ENCODE data around the gene UTP20.
"Not testable (repeated sequence)": the region's sequence is repeated elsewhere in the genome, so short reads cannot be mapped to it uniquely, and the experiment has no call there.

The UTP20 gene

DNA sequence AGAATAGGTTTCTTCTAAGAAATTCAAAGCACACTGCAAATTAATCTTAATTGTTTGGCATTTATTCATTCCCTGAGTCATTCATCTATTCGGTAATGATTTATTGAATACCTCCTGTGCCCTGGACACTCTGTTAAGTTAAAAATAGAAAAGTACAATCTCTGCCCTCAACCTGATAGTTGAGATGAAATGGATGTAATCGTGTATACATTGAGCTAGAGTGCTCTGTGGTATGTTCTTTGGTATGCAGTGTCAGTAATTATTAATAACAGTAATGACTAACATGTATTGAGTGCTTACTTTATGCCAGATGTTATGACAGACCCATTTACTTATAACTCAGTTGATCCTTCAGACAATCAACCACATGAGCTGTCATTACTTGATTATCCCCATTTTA is 47.6 kb downstream of the UTP20 start:
- DNase-seq (ENCODE audit: low spot score) = no peak

DNA sequence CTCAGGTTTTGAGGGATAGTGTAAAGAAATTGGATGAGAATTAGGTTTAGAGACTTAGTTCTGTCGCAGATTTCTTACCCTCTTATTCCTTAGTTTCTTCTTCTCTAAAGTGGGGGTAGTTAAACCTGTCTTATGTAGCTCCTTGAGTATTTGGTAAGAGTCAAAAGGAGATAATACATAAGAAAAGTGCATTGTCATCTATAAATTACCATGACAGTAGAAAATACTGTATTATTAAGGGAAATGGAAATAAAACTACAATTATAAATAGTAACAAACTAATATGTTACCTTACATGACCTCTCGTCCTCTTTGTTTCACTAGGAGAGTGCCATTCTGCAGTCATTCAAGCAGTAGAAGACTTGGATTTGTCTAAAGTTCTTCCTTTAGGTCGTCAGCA is 49.0 kb downstream of the UTP20 start:
- DNase-seq (ENCODE audit: low spot score) = no peak

DNA sequence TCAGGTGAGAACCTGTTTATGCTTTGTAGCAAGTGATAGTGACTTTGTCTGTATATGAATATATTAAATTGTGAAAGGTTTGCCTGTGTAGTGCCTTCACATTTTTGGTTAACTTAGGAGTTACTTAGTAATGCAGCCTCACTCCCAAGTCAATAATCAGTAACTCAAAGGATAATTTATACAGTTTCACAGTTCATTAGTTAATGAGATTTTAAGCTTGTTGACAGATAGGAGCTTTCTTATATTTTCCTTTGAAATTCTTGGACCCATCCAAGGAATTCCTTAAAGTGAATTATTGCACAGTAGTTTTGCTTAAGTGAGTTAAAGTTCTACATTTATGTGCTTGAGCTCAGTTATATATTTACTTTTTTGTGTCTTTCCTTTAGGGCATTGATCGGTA is 50.7 kb downstream of the UTP20 start:
- DNase-seq (ENCODE audit: low spot score) = no peak

DNA sequence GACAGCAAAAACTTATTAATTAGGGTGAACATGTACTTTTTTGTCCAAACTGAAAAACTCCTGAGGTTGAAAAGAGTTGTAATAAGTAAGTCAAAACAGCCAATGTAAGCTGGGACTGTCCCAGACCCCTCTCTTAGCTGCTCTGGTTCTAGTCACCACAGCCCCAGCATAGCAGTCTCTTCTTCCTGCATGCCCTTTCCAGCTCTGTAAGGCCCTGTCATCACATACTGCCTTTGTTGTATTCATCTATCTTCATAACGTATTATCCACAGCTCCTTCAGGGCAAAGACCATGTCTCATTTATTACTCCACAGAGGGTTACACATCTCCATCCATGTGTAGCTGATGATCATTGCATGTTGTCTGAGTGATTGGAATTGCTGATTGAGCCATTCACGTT is 56.5 kb downstream of the UTP20 start:
- no peak for DNase-seq (ENCODE audit: low spot score)

DNA sequence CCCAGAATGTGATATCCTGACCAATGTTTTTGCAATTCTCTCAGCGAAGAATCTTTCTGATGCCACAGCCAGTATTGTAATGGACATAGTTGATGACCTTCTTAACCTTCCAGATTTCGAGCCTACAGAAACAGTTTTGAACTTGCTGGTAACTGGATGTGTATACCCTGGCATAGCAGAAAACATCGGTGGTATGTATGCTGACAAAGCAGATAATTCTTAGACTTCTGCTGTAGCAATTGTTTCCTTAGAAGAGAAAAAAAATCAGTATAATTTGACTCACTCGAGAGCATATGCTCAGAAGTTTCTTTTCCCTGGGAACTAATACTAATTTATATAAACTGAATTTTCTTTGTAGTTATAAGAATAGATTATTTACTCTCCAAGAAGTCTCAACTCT is 58.2 kb downstream of the UTP20 start:
- no peak for DNase-seq (ENCODE audit: low spot score)

DNA sequence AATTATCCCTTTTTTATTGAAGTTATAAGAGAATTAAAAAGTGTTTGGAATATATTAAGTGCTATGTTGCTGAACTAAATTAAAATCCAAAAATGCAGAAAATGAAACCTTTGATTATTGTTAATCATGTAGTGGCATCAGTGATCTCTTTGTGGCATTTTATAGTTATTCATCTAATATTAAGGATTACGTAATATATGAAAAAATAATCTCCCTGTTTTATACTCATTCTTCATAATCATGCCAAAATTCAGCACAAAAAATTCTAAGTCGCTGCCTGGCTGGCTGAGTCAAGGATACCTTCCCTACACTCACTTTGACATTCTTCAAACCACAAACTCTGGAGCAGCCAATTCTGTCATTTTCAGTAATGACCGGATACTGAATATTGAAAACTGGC is 64.0 kb downstream of the UTP20 start:
- no peak for DNase-seq (ENCODE audit: low spot score)

DNA sequence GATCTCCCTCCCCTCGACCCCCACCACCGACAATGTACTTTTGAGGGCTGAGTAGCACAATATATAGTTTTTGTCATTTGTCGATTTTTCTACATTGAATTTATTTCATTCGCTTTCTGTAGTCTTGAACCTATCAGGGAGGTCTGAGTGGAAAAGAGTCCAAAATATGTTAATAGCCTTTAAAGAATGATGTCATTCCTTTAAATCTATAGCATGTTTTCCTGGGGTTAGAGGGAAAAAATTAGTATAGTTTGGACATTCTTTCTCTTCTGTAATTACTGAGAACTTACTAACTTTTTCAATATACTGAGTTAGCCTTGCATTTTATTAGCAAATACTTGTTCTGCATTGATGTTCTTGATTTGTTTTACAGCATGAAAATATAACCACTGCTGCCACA is 71.8 kb downstream of the UTP20 start:
- DNase-seq (ENCODE audit: low spot score) = no peak

DNA sequence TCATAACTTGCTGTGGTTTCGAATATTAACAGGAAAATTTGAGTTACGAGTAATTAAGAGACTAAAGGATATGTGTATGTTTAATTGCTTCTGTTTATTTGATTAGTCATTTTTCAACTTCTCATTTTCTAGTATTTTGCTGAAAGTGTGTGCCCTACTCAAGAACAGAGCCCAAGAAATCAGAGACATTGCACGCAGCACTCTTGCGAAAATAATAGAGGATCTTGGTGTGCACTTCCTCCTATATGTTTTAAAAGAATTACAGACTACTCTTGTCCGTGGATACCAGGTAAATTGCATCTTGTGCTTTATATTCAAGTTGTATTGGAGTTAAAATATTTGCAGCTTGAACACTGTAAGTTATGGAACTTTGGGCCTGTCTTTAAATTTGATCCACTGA is 76.9 kb downstream of the UTP20 start:
- no peak for DNase-seq (ENCODE audit: low spot score)

DNA sequence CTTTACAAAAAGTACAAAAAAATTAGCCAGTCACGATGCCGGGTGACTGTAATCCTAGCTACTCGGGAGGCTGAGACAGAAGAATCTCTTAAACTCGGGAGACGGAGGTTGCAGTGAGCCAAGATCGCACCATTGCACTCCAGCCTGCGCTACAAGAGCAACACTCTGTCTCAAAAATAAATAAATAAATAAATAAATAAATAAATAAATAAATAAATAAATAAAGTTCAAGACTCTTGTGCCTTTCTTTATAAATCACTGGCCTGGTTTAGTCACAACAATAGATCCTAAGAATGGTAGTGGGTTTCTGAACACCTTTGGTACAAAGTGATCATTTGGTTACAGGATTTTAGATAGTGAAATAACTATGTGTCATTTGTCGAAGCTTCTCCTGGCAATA is 81.5 kb downstream of the UTP20 start:
- no peak for DNase-seq (ENCODE audit: low spot score)

DNA sequence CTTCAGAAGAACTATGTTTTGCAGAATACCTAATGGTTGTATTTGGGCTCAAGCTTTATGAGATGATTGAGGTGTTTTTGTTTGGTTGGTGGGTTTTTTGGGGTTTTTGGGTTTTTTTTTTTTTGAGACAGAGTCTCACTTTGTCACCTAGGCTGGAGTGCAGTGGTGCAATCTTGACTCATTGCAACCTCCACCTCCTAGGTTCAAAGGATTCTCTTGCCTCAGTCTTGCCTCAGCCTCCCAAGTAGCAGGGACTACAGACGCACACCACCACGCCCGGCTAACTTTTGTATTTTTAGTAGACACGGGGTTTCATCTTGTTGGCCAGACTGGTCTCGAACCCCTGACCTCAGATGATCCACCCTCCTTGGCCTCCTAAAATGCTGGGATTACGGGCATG is 88.1 kb downstream of the UTP20 start:
- no peak for DNase-seq (ENCODE audit: low spot score)

DNA sequence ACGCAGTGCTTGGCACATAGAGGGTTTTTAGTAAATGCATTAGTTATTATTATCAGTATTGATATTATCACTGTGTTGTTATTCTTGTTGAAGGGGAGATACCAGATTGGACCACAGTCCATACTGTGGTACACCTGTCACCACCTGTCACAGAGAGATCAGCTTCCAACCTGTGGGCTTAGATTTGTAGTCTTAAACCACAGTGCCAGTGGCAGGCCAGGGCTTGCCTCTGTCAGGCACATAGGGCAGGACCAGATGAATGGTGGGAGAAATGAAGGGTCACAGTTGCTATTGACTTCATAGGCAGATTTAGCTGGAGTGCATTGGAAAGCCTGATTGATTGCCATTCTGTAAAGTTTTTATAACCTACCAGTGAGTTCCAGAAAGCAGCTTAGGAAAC is 92.5 kb downstream of the UTP20 start:
- no peak for DNase-seq (ENCODE audit: low spot score)

DNA sequence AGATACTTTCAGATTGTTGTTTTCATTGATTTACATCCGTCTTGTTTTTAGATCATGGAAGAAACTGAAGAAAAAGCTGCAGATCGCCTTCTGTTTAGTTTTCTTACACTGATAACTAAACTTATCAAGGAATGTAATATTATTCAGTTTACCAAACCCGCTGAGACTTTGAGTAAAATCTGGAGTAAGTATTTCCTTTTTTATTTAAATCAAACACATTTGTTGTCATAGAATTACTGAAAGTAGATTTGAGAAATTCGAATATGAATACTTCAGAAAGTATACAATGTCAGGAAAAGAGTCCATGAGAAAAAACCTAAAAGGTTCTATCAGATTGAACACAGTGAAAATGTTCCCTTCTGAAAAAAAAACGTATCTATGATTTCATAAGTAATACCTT is 95.7 kb downstream of the UTP20 start:
- DNase-seq (ENCODE audit: low spot score) = no peak

DNA sequence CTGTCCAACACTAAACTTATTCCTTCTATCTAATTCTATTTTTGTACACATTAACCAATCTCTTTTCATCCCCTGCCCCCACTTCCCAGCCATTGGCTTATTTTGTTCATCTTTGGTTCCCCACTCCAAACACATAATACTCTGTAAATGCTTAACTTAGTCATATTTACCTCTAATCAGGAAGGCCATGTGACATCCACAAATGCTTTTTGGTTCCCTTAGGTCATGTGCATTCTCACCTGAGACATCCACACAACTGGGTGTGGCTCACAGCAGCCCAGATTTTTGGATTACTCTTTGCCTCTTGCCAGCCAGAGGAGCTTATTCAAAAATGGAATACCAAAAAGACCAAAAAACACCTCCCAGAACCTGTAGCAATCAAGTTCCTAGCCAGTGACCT is 99.2 kb downstream of the UTP20 start:
- DNase-seq (ENCODE audit: low spot score) = no peak

DNA sequence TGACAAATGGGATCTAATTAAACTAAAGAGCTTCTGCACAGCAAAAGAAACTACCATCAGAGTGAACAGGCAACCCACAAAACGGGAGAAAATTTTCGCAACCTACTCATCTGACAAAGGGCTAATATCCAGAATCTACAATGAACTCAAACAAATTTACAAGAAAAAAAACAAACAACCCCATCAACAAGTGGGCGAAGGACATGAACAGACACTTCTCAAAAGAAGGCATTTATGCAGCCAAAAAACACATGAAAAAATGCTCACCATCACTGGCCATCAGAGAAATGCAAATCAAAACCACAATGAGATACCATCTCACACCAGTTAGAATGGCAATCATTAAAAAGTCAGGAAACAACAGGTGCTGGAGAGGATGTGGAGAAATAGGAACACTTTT is 111.3 kb downstream of the UTP20 start:
- DNase-seq (ENCODE audit: low spot score) = not testable (repeated sequence)

DNA sequence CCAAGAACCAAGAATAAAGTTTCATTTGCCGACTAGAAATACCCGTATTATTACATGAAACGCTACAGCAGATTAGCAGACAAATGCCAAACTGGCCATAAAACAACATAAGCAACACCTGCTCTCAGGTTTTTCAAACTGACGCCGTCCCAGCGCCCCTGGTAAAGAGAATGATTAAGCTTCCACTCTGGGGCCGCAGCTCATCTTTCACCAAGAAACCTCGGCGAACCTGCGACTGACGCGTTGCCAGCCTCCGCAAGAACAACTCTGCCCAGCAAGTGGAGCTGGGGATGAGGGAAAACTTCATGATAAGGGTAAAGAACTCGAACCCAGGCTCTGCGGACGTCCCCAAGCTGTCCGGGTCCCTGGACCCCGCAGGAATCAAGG is 127.1 kb downstream of the UTP20 start:
- DNase-seq (ENCODE audit: low spot score) = peak; percentile 51

DNA sequence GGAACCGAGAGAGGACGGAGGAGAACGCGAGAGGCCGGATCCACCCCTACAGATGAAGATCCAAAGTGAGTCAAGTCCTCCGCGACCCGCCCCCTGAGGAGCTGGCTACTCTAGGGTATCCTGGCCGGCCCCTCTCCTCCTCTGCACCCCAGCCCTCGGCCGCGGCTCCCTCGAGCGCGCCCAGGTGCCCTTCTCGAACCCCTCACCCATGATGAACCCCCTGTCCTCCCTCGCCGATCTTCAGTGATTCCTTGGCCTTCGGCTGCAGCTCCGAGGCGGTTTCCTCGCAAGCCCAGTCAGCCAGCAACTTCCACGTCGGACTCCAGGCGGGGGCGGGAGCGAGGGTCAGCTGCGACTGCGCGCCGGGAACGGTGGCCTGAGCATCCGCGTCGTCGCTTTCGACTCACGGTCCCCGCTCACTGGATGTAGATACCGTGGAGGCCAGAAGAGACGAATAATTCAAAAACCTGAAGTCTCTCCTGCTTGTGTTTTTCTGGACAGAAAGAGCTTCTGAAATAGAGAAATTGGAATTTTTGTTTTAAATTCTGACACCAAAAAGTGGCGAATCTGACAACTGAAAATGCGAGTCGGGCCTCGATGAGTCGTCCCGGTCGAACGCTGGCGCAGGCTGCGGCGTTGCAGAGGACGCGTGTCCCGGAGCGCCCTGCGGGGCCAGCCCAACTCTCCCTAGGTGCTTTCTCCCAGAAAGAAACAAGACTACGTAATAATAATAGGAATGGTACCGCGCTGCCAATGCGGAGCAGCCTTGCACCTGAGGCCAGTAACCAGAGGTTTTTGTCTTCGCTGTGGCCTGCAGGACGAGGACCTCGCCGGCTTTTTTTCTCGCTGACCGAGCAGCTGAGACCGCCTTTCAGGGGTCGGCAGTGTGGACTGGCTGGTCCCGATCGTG is 127.8 kb downstream of the UTP20 start, which contains the start of gene ARL1:
Gene ARL1, minus strand, starts transcription at position 337 of the 910 bp plus-strand sequence. Its CDS starts 127 bp downstream, at position 210.
- peak; percentile 71 for DNase-seq (ENCODE audit: low spot score)

DNA sequence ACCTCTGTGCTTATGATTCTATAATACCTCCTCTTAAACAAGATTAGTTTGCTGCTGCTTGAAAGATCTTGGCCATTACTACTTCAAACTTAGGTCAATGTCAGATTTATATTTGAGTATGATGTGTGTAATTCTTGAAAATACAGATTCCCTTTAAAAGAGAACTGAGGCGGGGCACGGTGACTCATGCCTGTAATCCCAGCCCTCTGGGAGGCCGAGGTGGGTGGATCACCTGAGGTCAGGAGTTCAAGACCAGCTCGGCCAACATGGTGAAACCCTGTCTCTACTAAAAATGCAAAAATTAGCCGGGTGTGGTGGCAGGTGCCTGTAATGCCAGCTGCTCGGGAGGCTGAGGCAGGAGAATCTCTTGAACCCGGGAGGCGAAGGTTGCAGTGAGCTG is 130.3 kb downstream of the UTP20 start:
- DNase-seq (ENCODE audit: low spot score) = not testable (repeated sequence)

DNA sequence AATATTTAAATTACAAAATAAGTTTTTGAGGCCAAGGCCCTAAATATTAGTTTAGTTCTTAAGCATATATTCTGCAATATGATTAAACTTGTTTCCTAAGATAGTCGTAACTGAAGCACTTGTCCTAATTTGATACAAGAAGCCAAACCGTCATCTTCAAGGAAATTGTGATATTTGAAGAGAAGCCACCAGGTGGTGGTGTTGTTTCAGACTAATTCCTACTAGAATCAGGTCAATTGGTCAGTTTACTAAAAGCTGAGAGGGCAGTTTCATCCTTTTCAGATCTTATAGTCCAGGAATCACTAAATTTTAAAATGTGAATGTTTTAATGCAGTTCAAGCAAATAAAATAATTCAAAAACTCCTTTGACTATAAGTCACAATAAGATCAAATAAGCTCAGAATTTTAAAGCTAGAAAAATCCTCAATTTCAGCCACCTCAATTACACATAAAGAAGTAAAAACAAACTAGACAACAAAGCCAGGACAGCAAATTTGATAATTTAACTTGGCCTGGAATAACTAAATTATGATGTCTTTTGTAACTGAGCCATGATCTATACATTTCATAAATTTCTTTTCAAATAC is 134.7 kb downstream of the UTP20 start:
- peak; percentile 71 for DNase-seq (ENCODE audit: low spot score)

DNA sequence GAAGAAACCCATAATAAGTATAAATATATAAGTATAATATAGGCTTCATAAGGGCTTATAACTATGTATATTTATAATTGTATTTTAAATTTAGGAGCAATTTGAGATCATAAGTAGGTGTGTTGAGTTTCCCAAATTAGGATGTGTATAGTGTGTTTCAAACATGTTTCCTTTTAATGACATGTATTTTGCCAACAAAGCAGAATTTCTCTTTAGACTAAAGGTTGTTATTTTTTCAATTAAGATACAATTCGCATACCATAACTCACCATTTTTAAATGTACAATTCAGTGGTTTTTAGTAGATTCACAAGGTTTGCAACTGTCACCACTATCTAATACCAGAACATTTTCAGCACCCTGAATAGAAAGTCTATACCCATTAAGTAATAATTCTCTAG is 135.3 kb downstream of the UTP20 start:
- DNase-seq (ENCODE audit: low spot score) = no peak

DNA sequence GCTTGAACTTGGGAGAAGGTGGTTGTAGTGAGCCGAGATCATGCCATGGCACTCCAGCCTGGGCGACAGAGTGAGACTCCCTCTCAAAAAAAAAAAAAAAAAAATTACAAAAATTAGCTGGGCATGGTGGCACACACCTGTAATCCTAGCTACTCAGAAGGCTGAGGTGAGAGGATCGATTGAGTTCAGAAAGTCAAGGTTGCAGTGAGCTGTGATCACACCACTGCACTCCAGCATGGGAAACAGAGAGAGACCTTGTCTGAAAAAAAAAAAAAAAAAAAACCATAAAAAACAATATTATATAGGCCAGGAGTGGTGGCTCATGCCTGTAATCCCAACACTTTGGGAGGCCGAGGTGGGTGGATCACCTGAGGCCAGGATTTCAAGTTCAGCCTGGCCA is 142.2 kb downstream of the UTP20 start:
- not testable (repeated sequence) for DNase-seq (ENCODE audit: low spot score)

DNA sequence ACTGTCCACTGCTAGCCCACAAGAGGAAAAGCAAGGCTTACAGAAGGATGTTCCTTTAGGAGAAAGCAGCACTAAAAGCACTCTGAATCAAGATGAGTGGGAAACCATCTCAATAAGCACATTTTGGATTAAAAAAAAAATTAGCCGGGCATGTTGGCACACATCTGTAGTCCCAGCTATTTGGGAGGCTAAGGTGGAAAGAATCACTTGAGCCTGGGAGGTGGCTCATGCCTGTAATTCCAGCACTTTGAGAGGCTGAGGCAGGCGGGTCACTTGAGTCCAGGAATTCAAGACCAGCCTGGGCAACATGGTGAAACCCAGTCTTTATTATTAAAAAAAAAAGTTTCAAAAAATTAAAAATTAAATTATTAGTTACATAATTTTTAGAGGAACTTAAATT is 144.7 kb downstream of the UTP20 start:
- no peak for DNase-seq (ENCODE audit: low spot score)

DNA sequence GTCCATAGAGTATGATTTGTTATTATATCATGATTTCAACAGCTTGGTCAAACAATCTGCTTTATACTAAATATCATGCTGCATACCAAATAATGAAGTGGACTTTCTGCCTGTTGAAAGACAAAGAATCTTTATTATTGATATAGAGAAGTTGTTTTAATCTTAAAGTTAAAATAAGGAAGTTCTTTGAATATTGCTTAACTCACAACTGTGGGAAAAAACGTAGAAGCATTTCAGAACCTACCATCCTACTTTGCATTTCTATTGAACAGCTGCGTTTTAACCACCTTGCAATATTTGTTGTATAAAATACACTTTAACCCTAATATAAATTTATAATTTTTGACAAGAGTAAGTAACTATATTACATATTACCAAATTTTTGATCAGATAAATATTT is 150.6 kb downstream of the UTP20 start:
- no peak for DNase-seq (ENCODE audit: low spot score)

DNA sequence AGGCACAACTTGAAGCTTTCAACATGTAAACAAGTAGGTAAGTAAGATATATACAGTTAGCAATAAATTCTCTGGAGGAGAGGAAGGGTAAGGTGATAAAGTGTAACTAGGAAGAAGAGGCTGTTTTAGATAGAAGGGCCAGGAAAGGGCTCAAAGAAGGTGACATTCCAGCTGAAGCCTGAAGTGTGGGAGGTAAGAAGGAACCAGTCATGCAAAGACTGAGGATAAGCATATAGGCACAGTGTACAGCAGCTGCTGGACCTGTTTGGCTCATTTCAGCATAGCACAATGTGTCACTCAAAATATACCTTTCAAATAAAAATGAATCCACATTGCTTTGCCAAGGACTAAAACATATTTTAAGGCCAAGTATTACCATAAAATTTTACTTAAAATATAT is 156.2 kb downstream of the UTP20 start:
- DNase-seq (ENCODE audit: low spot score) = no peak

Data from NAMALWA (cell line).